SW 1271 (cell line): ENCODE data around the gene KIAA1217.

ENCODE experiments used
- DNase-seq, 2 experiments: peaks; one replicate each; lab custom pipeline; 2025; lab: John Stamatoyannopoulos, UW

The KIAA1217 gene

GRCh38 chr10:24247841-24248240 is 38.9 kb downstream of the KIAA1217 start:
- DNase-seq: no peak

- no peak for DNase-seq
Measured at GRCh38 chr10:24249829-24250415, 41.0 kb downstream of the KIAA1217 start.

- no peak for DNase-seq
Measured at GRCh38 chr10:24251547-24251946, 42.6 kb downstream of the KIAA1217 start.

- DNase-seq: no peak
Measured at GRCh38 chr10:24254180-24254579, 45.2 kb downstream of the KIAA1217 start.

GRCh38 chr10:24255115-24255880 is 46.4 kb downstream of the KIAA1217 start:
- DNase-seq: no peak

- DNase-seq: no peak
Measured at GRCh38 chr10:24255881-24256311, 47.0 kb downstream of the KIAA1217 start.

GRCh38 chr10:24256619-24257107 is 47.7 kb downstream of the KIAA1217 start:
- no peak for DNase-seq

- DNase-seq: no peak
Measured at GRCh38 chr10:24257588-24257987, 48.6 kb downstream of the KIAA1217 start.

- no peak for DNase-seq
Measured at GRCh38 chr10:24259365-24260130, 50.6 kb downstream of the KIAA1217 start.

GRCh38 chr10:24261627-24262026 is 52.7 kb downstream of the KIAA1217 start:
- DNase-seq: no peak

GRCh38 chr10:24262929-24263590 is 54.1 kb downstream of the KIAA1217 start:
- no peak for DNase-seq

- DNase-seq: no peak
Measured at GRCh38 chr10:24269476-24269875, 60.5 kb downstream of the KIAA1217 start.

- no peak for DNase-seq
Measured at GRCh38 chr10:24272374-24272773, 63.4 kb downstream of the KIAA1217 start.

GRCh38 chr10:24277277-24277676 is 68.3 kb downstream of the KIAA1217 start:
- no peak for DNase-seq

GRCh38 chr10:24277771-24278170 is 68.8 kb downstream of the KIAA1217 start:
- DNase-seq: no peak

- DNase-seq: no peak
Measured at GRCh38 chr10:24278176-24278889, 69.4 kb downstream of the KIAA1217 start.

- no peak for DNase-seq
Measured at GRCh38 chr10:24279166-24279565, 70.2 kb downstream of the KIAA1217 start.

GRCh38 chr10:24287559-24288195 is 78.7 kb downstream of the KIAA1217 start:
- DNase-seq: no peak

GRCh38 chr10:24288581-24288980 is 79.6 kb downstream of the KIAA1217 start:
- no peak for DNase-seq

GRCh38 chr10:24289235-24289634 is 80.3 kb downstream of the KIAA1217 start:
- no peak for DNase-seq
